Measurements from ENCODE around the gene NUP214.

The NUP214 gene

DNA sequence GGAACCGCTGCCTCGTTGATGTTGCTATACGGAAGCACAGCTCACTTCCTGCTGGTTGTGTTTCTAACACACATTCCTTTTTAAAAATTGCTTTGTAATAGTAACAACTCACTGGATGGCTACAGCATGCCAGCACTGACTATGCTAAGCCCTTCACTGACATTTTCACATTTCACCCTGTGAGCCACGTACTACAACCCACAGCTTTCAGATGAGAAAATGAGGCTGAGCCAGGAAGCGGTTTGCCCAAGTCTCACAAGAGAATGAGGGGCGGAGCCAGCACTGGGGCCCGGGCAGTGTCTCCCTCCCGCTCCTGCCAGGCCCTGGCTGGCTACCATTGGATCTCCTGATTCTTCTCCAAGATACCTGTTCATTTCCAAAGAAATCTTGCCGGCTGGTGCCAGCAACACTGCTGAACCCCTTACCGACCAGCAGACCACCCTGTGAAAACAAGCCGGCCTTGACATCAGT, 112.6 kb downstream of the NUP214 start:
- no peaks in the 10 kb centered on the region for H3K4me1 ChIP-seq (ENCODE audit: control insufficient read depth, insufficient read depth, low read length)
- peaks cover 0 to 29% of the 10 kb centered on the region in 2 experiments; a peak in 2 of 3 replicates for H3K36me3 ChIP-seq (ENCODE audit: control insufficient read depth in 2 of 2, insufficient read depth in 1 of 2, low read length in 2 of 2)
- H3K9me3 ChIP-seq (ENCODE audit: control insufficient read depth, insufficient read depth, low read depth, low read length): no peaks in the 10 kb centered on the region
- no peak overlapping the region for H3K27ac ChIP-seq (ENCODE audit: extremely low read depth, low read depth, low read length)
- no peak overlapping the region for H3K4me3 ChIP-seq (ENCODE audit: low read depth, low read length)
- ChIA-PET CTCF (interaction anchor here (3.1 kb wide), 1 partner anchor 98 kb away, joined by 15 read pairs; no protein-coding TSS in a partner anchor), POLR2A (interaction anchor here (0.6 kb wide), 1 partner anchor 23 kb away, joined by 3 read pairs; no protein-coding TSS in a partner anchor)
- TF ChIP-seq KLF10 (tag by site-specific recombination; IDR thresholded peaks at IDR 0.05) (no peak), ZNF510 (tag by site-specific recombination; IDR thresholded peaks at IDR 0.05; ENCODE audit: insufficient replicate concordance) (no peak), MEIS1 (CRISPR knock-in tag; IDR thresholded peaks at IDR 0.05; ENCODE audit: borderline replicate concordance) (no peak), ZNF23 (tag by site-specific recombination; IDR thresholded peaks at IDR 0.05; ENCODE audit: borderline replicate concordance) (no peak), EGR2 (tag by site-specific recombination; IDR thresholded peaks at IDR 0.05; ENCODE audit: low read depth) (no peak), ZNF302 (tag by site-specific recombination; IDR thresholded peaks at IDR 0.05; ENCODE audit: low read depth) (no peak), SP7 (tag by site-specific recombination; IDR thresholded peaks at IDR 0.05) (no peak), ZNF433 (tag by site-specific recombination; IDR thresholded peaks at IDR 0.05; ENCODE audit: low read depth) (no peak), WT1 (tag by site-specific recombination; IDR thresholded peaks at IDR 0.05) (no peak), MZF1 (tag by site-specific recombination; IDR thresholded peaks at IDR 0.05; ENCODE audit: borderline replicate concordance) (no peak), ZSCAN30 (tag by site-specific recombination; IDR thresholded peaks at IDR 0.05) (no peak)

DNA sequence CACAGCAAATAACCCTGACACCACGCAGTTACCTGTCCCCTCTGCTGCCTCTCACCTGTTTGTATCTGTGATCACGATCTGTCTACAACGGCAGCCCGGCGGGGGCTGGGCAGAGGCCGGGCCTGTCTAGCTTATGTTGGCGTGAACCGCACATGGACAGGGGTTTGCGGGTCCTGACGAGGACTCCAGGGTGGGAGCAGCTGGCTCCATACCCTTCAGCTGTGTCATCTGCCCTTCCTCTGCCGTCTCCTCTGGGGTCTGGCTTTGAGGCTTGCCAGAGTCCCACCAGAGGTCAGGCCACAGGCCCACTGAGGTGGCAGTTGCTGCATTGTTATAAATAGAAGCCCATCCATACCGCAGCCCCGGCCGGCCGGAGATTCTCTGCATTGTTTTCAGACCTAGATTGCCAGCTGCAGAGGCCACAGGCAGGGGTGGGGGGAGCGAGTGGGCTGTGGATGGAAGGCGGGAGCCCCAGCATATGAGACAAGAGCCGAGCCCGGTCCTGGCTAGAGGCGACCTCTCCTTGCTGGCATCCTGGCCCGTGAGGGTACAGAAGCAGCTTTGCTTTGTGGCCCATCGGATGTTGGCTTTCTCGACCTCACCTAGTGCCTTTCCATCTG, 113.1 kb downstream of the NUP214 start:
- Histone ChIP-seq H3K9me3 (ENCODE audit: control insufficient read depth, insufficient read depth, low read depth, low read length) (no peaks in the 10 kb centered on the region), H3K4me3 (ENCODE audit: low read depth, low read length) (no peak overlapping the region), H3K36me3 (ENCODE audit: control insufficient read depth in 2 of 2, insufficient read depth in 1 of 2, low read length in 2 of 2) (peaks cover 0 to 25% of the 10 kb centered on the region in 2 experiments; a peak in 1 of 3 replicates), H3K27ac (ENCODE audit: extremely low read depth, low read depth, low read length) (no peak overlapping the region), H3K4me1 (ENCODE audit: control insufficient read depth, insufficient read depth, low read length) (no peaks in the 10 kb centered on the region)
- POLR2A ChIA-PET: no interaction called here
- TF ChIP-seq SP3 (tag by site-specific recombination; IDR thresholded peaks at IDR 0.05): no peak
- CTCF ChIA-PET: interaction anchor here (3.1 kb wide), 1 partner anchor 98 kb away, joined by 15 read pairs; no protein-coding TSS in a partner anchor

DNA sequence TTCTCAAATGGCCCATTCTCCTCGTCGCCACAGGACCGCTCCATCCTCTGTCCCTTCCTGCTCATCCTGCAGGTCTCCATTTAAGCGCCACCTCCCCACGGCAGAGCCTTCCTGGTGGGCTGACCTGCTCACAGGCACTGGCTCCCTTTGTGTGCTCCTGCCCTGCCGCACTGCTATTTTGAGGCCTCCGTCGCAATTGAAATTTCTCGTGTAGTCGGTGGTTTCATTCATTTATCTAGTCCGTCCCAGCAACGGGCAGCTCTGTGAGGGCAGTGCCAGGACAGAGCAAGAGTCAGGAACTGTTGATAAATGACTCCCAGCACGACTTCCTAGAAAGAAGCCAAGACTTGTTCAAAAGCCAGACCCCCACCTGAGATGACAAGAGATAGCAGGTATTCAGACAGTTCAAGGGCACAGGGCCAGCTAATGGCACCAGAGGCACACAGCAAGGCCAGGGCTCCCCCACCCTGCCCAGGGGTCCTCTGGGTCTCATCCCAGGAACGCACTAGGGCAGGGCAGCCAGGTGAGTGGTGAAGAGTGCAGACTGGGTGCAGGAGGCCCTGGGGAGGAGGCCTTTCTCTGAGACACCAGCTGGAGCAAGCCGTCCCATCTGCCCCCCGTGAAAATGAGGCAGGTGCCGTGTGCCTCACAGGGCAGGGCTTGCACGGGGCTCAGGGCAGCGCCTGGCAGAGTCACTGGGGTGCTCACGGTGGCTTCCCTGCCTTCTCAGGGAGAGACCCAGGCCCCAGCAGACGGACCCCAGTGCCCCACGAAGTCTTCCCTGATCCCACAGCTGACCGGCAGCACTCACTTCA, 114.0 kb downstream of the NUP214 start:
- H3K4me1 ChIP-seq (ENCODE audit: control insufficient read depth, insufficient read depth, low read length): no peaks in the 10 kb centered on the region
- H3K4me3 ChIP-seq (ENCODE audit: low read depth, low read length): no peak overlapping the region
- ChIA-PET CTCF (interaction anchor here (1.2 kb wide), 1 partner anchor 97 kb away, joined by 4 read pairs; no protein-coding TSS in a partner anchor), POLR2A (interaction anchor here (0.5 kb wide), 1 partner anchor 589 kb away, joined by 3 read pairs; no protein-coding TSS in a partner anchor)
- no peak overlapping the region for H3K27ac ChIP-seq (ENCODE audit: extremely low read depth, low read depth, low read length)
- H3K36me3 ChIP-seq (ENCODE audit: control insufficient read depth in 2 of 2, insufficient read depth in 1 of 2, low read length in 2 of 2): peaks cover 0 to 17% of the 10 kb centered on the region in 2 experiments; a peak in 1 of 3 replicates
- H3K9me3 ChIP-seq (ENCODE audit: control insufficient read depth, insufficient read depth, low read depth, low read length): no peaks in the 10 kb centered on the region
- TF ChIP-seq ZEB2 (tag by site-specific recombination; IDR thresholded peaks at IDR 0.05): no peak
- TF ChIP-seq, protein P1, sequence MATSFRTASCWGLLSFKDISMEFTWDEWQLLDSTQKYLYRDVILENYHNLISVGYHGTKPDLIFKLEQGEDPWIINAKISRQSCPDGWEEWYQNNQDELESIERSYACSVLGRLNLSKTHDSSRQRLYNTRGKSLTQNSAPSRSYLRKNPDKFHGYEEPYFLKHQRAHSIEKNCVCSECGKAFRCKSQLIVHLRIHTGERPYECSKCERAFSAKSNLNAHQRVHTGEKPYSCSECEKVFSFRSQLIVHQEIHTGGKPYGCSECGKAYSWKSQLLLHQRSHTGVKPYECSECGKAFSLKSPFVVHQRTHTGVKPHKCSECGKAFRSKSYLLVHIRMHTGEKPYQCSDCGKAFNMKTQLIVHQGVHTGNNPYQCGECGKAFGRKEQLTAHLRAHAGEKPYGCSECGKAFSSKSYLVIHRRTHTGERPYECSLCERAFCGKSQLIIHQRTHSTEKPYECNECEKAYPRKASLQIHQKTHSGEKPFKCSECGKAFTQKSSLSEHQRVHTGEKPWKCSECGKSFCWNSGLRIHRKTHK (tag by site-specific recombination; IDR thresholded peaks at IDR 0.05): no peak
- TF ChIP-seq ZNF654 (tag by site-specific recombination; IDR thresholded peaks at IDR 0.05; ENCODE audit: low read depth): no peak
- TF ChIP-seq, protein P2, sequence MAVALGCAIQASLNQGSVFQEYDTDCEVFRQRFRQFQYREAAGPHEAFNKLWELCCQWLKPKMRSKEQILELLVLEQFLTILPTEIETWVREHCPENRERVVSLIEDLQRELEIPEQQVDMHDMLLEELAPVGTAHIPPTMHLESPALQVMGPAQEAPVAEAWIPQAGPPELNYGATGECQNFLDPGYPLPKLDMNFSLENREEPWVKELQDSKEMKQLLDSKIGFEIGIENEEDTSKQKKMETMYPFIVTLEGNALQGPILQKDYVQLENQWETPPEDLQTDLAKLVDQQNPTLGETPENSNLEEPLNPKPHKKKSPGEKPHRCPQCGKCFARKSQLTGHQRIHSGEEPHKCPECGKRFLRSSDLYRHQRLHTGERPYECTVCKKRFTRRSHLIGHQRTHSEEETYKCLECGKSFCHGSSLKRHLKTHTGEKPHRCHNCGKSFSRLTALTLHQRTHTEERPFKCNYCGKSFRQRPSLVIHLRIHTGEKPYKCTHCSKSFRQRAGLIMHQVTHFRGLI (tag by site-specific recombination; IDR thresholded peaks at IDR 0.05): no peak
- TF ChIP-seq ZNF707 (tag by site-specific recombination; IDR thresholded peaks at IDR 0.05): no peak
- TF ChIP-seq, protein P3, sequence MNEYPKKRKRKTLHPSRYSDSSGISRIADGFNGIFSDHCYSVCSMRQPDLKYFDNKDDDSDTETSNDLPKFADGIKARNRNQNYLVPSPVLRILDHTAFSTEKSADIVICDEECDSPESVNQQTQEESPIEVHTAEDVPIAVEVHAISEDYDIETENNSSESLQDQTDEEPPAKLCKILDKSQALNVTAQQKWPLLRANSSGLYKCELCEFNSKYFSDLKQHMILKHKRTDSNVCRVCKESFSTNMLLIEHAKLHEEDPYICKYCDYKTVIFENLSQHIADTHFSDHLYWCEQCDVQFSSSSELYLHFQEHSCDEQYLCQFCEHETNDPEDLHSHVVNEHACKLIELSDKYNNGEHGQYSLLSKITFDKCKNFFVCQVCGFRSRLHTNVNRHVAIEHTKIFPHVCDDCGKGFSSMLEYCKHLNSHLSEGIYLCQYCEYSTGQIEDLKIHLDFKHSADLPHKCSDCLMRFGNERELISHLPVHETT (tag by site-specific recombination; IDR thresholded peaks at IDR 0.05): no peak
- no peak for TF ChIP-seq ZNF175 (tag by site-specific recombination; IDR thresholded peaks at IDR 0.05)
- TF ChIP-seq ZNF521 (tag by site-specific recombination; IDR thresholded peaks at IDR 0.05): no peak
- no peak for TF ChIP-seq ZNF239 (tag by site-specific recombination; IDR thresholded peaks at IDR 0.05)
- TF ChIP-seq ZNF670 (tag by site-specific recombination; IDR thresholded peaks at IDR 0.05; ENCODE audit: low read depth): no peak
- no peak for TF ChIP-seq ZNF350 (tag by site-specific recombination; IDR thresholded peaks at IDR 0.05)
- no peak for TF ChIP-seq ZBTB21 (tag by site-specific recombination; IDR thresholded peaks at IDR 0.05)
- no peak for TF ChIP-seq ZNF223 (tag by site-specific recombination; IDR thresholded peaks at IDR 0.05)
- no peak for TF ChIP-seq OVOL3 (tag by site-specific recombination; IDR thresholded peaks at IDR 0.05)
- no peak for TF ChIP-seq HOXD13 (CRISPR knock-in tag; IDR thresholded peaks at IDR 0.05; ENCODE audit: borderline replicate concordance)
